HG02938 (cell line): ENCODE results near the gene MAN2A2.

ENCODE experiments used
- ATAC-seq: cut with Tn5 transposase; IDR thresholded peaks from one replicate; pipeline ENCODE4 v1.9.1; 2021; ENCODE audit warnings: mild to moderate bottlenecking, moderate library complexity; ENCODE audit not compliant: unreplicated experiment

Gene MAN2A2

GRCh38 chr15:90957031-90957790, 54.1 kb downstream of the MAN2A2 start:
- no peak for ATAC-seq

DNA sequence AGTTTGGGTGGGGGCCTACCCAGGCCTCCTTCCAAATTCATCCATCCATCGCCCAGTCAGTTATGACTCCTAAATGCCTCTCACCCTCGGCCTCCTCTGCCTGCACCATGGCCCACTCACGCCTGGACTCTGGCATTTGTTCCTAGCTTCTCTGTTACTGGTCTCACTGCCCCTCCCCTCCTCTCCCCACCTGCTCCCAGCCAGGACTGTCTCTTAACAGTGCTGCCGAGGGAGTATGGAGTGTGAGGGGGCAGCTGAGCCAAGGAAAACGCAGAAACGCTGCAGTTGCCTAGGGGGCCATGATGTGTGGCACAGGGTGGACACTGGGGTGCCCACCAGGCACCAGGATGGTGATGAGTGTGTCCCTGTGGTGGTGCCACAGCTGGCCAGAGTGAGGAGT, 54.7 kb downstream of the MAN2A2 start:
- ATAC-seq: no peak

- ATAC-seq: no peak
Measured at GRCh38 chr15:90959028-90959595, 56.0 kb downstream of the MAN2A2 start.

- no peak for ATAC-seq
Measured at GRCh38 chr15:90959894-90960293, 56.8 kb downstream of the MAN2A2 start.

- ATAC-seq: no peak
Measured at GRCh38 chr15:90960298-90961091, 57.4 kb downstream of the MAN2A2 start.

DNA sequence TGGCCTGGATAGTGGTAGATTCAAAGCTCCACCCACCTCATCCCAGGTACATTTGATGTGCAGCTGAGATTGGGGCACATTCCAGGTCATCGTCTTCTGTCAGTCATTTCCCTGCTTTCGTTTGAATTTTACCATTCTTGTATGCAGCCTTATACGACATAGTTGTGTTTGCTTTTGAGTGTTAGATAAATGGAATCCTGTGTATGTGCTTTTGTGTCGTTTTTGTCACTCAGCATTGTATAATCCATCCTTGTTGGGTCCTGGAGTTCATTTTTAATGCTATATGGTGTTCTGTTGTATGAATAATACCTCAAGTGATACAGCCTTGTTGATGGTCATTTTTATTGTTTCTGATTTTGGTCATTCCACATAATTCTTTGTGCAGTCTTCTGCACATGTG, 58.9 kb downstream of the MAN2A2 start:
- no peak for ATAC-seq

DNA sequence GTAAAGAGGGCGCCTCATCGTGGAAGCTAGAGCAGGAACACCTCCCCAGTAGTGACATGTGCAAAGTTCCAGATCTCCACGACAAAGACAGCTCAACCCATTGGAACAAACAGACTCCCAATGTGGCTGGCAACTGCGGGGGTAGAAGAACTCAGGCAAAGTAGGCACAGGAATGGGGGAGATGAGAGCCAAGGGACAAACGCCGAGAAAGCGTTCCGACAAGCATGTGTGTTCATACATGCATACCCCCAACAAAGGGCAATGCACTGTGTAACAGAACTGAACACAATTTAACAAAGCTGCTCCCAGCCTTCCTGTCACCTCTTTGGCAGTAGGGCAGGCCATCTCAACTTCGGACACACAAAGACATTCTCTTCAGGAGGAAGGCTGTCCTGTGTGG, 63.2 kb downstream of the MAN2A2 start:
- ATAC-seq: no peak

DNA sequence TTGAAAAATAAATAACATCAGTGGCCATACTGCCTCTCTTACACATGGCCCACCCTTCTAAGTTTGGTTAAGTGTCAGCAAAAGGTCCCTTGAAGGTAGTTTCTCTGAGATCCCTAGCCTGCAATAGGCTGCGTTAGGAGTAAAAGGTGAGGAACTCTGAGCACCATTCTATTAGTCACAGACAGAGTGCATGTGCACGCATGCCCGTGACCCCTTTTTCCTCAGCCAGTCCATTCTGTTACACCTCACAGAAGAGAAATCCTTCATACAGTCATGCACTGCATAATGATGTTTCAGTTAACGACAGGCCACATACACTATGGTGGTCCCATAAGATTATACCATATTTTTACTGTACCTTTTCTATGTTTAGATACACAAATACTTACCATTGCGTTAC, 64.1 kb downstream of the MAN2A2 start:
- no peak for ATAC-seq

GRCh38 chr15:90968434-90968833, 65.3 kb downstream of the MAN2A2 start:
- ATAC-seq: no peak

- no peak for ATAC-seq
Measured at GRCh38 chr15:90970274-90970673, 67.2 kb downstream of the MAN2A2 start.

DNA sequence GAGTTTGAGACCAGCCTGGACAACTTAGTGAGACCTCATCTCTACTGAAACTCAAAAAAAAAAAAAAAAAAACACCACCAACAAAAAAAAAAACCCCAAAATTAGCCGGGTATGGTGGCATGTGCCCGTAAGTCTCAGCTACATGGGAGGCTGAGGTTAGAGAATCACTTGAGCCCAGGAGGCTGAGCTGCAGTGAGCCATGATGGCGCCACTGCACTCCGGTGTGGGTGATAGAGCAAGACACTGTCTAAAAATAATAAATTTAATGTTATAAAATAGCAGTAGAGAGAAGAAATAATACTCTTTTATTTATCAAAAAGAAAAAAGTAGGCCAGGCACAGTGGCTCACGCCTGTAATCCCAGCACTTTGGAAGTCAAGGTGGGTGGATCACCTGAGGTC, 69.0 kb downstream of the MAN2A2 start:
- no peak for ATAC-seq
